ENCODE data around the gene DDC.

The DDC gene

DNA sequence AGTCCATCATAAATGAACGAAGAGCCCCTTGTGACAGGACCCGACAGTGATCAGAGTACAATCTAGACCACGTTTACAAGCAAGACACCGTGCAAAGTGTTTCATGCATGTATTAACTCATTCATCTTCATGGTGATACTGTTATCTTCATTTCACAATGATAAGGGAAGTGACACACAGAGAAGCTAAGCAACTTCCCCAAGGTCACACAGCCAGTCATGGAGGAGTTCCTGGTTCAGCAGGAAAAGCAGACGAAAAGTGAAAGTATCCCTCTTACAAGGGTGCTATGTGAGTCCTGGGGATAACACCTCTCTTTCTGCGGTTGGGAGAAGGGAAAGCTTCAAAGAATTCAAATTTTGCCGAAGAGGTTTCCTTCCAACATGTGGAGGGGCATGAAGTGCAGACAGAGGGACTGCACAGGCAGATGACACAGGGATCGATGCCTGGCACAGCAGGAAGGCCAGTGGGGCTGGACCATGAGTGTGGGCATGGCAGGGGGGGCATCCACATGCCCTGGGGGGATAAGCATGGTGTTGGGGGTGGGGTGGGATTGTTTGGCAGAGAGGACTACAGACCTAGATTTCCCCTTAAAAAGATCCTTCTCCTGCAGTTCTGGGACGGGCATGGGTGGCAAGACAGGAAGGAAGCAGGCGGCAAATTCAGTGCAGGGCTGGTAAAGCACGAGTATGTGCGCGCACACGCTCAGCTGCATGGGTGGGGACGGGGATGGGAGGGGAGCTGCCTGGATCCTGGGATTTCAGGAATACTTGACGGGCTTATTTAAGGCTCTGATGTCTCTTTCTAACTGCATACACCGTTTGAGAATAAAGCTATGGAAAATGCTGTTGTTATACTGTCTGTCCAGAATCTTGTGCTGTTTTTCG lies 33.5 kb upstream of the DDC start:
- no peak overlapping the region for H3K27ac ChIP-seq (ENCODE audit: insufficient read depth, low read length, poor library complexity, severe bottlenecking)
- H3K27me3 ChIP-seq (replicated peaks; ENCODE audit: control insufficient read depth, insufficient read depth, low read length, poor library complexity, severe bottlenecking), result no peaks in the 10 kb centered on the region
- no peaks in the 10 kb centered on the region for H3K4me1 ChIP-seq (ENCODE audit: control insufficient read depth, insufficient read depth, low read length, poor library complexity, severe bottlenecking)
- H3K9me3 ChIP-seq (ENCODE audit: control insufficient read depth, low read length), result no peaks in the 10 kb centered on the region
- no peak for DNase-seq
- no peaks in the 10 kb centered on the region for H3K36me3 ChIP-seq (ENCODE audit: control insufficient read depth, insufficient read depth, low read length)
- H3K4me3 ChIP-seq (ENCODE audit: insufficient read depth, low read depth, low read length, poor library complexity, severe bottlenecking), result no peak overlapping the region

DNA sequence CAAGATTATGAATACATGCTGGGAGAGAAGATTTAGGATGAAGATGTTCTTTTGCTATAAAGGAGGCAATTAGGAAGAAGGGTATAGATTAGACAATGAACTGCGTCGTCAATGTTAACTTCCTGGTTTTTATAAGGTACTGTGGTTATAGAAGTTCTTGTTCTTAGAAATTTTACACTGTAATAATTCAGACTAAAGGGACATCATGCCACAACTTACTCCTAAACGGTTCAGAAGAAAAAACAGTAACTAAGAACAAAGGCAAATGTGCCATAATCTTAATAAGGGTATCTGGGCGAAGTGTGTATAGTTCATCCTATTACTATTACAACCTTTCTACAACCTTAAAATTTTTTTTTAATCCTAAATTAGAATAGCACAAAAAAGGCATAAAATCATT lies 31.3 kb upstream of the DDC start:
- no peak for DNase-seq
- Histone ChIP-seq H3K27ac (ENCODE audit: insufficient read depth, low read length, poor library complexity, severe bottlenecking) (no peak overlapping the region), H3K4me1 (ENCODE audit: control insufficient read depth, insufficient read depth, low read length, poor library complexity, severe bottlenecking) (no peaks in the 10 kb centered on the region), H3K9me3 (ENCODE audit: control insufficient read depth, low read length) (no peaks in the 10 kb centered on the region), H3K4me3 (ENCODE audit: insufficient read depth, low read depth, low read length, poor library complexity, severe bottlenecking) (no peak overlapping the region), H3K27me3 (replicated peaks; ENCODE audit: control insufficient read depth, insufficient read depth, low read length, poor library complexity, severe bottlenecking) (no peaks in the 10 kb centered on the region), H3K36me3 (ENCODE audit: control insufficient read depth, insufficient read depth, low read length) (no peaks in the 10 kb centered on the region)

DNA sequence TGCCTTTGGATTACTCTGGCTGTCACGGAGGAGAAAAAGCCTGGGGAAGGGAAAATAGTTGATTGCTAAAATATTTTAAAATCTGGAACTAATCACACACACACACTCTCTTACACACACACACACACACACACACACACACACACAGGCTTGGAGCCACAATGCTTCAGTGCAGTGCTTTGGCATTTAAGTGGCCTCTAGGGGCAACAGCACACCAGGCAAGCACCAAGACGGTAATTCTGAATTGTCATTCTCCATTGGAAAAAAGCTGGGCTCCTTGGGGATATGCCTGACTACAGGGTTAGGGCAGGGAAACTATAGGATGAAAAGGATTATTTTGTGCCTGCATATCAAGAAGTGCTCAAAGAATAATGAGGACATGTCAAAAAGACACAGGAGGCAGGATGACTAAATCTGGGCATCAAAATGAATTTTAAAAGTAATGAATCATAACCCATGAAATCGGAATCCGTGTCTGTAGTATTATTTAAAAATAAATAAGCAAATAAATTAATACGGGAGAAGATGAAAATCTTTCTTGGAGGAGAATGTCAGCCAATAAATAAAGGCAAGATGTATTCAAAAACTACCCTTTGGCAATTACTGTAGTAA lies 30.4 kb upstream of the DDC start:
- H3K36me3 ChIP-seq (ENCODE audit: control insufficient read depth, insufficient read depth, low read length), result no peaks in the 10 kb centered on the region
- H3K4me1 ChIP-seq (ENCODE audit: control insufficient read depth, insufficient read depth, low read length, poor library complexity, severe bottlenecking), result no peaks in the 10 kb centered on the region
- H3K4me3 ChIP-seq (ENCODE audit: insufficient read depth, low read depth, low read length, poor library complexity, severe bottlenecking), result no peak overlapping the region
- DNase-seq, result no peak
- H3K27ac ChIP-seq (ENCODE audit: insufficient read depth, low read length, poor library complexity, severe bottlenecking), result no peak overlapping the region
- H3K27me3 ChIP-seq (replicated peaks; ENCODE audit: control insufficient read depth, insufficient read depth, low read length, poor library complexity, severe bottlenecking), result no peaks in the 10 kb centered on the region
- no peaks in the 10 kb centered on the region for H3K9me3 ChIP-seq (ENCODE audit: control insufficient read depth, low read length)

DNA sequence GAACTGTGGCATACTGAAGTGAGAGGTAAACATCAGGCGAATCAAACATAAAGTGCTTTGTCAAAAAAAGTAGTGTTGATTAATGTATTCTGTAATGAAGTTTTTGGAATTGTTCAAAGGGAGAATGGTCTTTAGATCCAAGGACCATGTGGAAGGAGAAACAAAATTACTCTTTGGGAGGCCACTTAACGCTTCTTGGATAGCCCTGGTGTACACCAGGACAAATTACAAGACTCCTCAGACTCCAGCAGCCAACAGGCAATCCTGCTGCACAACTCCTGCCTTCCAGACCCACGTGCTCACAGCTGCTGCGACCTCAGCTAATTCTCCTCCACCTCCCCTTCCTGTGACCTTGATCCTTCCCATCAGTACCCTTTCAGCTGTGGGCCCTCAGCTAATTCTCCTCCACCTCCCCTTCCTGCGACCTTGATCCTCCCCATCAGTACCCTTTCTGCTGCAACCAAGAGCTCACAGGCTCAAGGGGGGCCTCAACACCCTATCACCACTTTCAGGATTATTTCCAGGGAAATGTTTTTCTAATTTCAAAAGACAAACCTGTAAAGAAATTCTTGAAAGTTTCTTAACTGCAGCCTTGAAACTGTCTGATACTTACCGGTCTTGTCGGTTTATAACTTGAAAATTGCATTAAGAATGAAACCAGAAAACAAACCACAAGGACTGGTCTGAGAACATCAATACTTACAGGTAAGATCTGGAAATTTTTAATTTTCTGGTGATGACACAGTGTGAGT lies 29.7 kb upstream of the DDC start:
- DNase-seq, result no peak
- Histone ChIP-seq H3K27ac (ENCODE audit: insufficient read depth, low read length, poor library complexity, severe bottlenecking) (no peak overlapping the region), H3K9me3 (ENCODE audit: control insufficient read depth, low read length) (no peaks in the 10 kb centered on the region), H3K4me1 (ENCODE audit: control insufficient read depth, insufficient read depth, low read length, poor library complexity, severe bottlenecking) (no peaks in the 10 kb centered on the region), H3K4me3 (ENCODE audit: insufficient read depth, low read depth, low read length, poor library complexity, severe bottlenecking) (no peak overlapping the region), H3K36me3 (ENCODE audit: control insufficient read depth, insufficient read depth, low read length) (no peaks in the 10 kb centered on the region), H3K27me3 (replicated peaks; ENCODE audit: control insufficient read depth, insufficient read depth, low read length, poor library complexity, severe bottlenecking) (no peaks in the 10 kb centered on the region)

DNA sequence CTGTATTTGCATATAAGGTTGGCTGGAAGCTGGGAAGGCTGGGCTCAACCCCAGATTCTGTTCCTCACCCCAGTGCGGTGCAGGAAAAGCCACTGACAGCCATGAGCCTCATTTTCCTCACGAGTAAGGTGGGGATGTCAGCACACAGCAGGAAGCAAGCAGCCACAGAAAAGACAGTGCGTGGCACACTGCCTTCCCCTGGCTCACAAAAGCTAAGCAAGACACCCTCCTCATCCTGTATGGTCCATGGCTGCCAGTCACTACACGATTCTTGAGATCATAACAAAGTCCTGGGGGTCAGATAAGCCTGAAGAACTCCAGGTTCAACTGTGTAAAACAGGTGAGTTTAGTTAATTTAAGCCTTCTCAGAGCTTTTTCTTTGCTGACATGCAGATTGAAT lies 28.9 kb upstream of the DDC start:
- Histone ChIP-seq H3K4me3 (ENCODE audit: insufficient read depth, low read depth, low read length, poor library complexity, severe bottlenecking) (no peak overlapping the region), H3K4me1 (ENCODE audit: control insufficient read depth, insufficient read depth, low read length, poor library complexity, severe bottlenecking) (no peaks in the 10 kb centered on the region), H3K27ac (ENCODE audit: insufficient read depth, low read length, poor library complexity, severe bottlenecking) (no peak overlapping the region), H3K36me3 (ENCODE audit: control insufficient read depth, insufficient read depth, low read length) (no peaks in the 10 kb centered on the region), H3K27me3 (replicated peaks; ENCODE audit: control insufficient read depth, insufficient read depth, low read length, poor library complexity, severe bottlenecking) (no peaks in the 10 kb centered on the region), H3K9me3 (ENCODE audit: control insufficient read depth, low read length) (no peaks in the 10 kb centered on the region)
- no peak for DNase-seq

DNA sequence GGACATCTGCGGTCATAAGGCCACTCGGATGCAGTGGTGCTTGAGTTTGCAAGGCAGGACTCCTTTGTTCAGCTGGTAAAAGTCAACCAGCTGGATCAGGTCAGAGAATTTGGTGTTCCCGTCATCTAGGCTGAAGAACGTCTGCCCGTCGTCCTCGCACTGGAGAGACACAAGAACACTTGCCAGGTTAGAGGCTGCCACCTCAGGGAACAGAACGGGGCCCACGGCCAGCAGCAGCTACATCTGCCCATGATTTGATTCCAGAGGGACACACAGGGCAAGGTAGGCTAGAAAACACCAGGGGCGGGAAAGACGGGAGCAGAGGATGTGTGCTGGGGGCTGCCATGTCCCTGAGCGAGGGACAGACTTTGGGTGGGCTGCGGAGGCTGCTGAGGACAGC lies 27.7 kb upstream of the DDC start:
- Histone ChIP-seq H3K27ac (ENCODE audit: insufficient read depth, low read length, poor library complexity, severe bottlenecking) (no peak overlapping the region), H3K4me1 (ENCODE audit: control insufficient read depth, insufficient read depth, low read length, poor library complexity, severe bottlenecking) (no peaks in the 10 kb centered on the region), H3K4me3 (ENCODE audit: insufficient read depth, low read depth, low read length, poor library complexity, severe bottlenecking) (no peak overlapping the region), H3K36me3 (ENCODE audit: control insufficient read depth, insufficient read depth, low read length) (no peaks in the 10 kb centered on the region), H3K27me3 (replicated peaks; ENCODE audit: control insufficient read depth, insufficient read depth, low read length, poor library complexity, severe bottlenecking) (no peaks in the 10 kb centered on the region), H3K9me3 (ENCODE audit: control insufficient read depth, low read length) (no peaks in the 10 kb centered on the region)
- DNase-seq, result no peak

DNA sequence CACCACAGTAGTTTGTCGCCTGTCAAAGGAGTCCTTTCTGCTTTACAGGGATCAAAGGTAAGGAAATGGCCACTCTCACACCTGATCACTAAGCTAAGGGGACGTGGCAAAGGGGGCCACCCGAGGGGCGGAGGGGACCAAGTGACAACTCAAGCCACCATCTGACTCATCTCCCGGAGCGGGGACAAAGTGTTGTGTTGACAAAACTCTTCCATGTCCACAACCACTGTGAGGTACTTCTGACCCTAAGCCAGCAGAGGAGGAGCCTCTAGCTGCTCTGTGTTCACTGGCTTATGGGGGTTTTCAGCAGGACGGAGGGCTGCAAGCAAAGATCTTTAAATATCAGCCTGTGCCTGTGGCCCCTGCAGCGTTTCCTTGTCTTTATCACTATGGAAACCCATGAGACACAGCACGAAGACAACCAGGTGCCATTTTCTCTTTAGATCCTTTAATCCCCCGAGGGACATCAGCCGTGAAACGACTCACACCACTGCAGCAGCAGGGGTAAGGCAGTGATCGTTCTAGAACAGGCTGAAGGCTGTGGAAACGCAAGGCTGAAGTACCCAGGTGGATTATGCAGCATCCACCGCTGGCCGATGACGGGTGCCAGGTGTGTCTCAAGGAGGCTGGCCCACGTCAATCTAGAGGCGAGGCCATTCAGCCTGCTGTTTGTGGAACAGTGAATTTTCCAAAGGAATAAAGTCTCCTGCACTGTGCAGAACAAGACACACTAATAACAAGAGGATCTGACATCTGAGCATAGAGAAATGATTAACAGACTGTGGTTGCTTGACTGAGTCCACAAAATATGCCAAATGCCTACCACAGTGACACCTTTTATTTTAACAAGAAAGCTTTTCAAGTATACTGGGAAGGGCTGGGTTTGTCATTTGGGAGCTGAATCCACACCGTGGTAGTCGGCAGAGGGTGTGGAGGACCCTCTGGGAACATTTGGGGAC lies 26.6 kb upstream of the DDC start:
- no peak for DNase-seq
- no peaks in the 10 kb centered on the region for H3K27me3 ChIP-seq (replicated peaks; ENCODE audit: control insufficient read depth, insufficient read depth, low read length, poor library complexity, severe bottlenecking)
- H3K27ac ChIP-seq (ENCODE audit: insufficient read depth, low read length, poor library complexity, severe bottlenecking), result no peak overlapping the region
- no peaks in the 10 kb centered on the region for H3K4me1 ChIP-seq (ENCODE audit: control insufficient read depth, insufficient read depth, low read length, poor library complexity, severe bottlenecking)
- H3K4me3 ChIP-seq (ENCODE audit: insufficient read depth, low read depth, low read length, poor library complexity, severe bottlenecking), result no peak overlapping the region
- no peaks in the 10 kb centered on the region for H3K36me3 ChIP-seq (ENCODE audit: control insufficient read depth, insufficient read depth, low read length)
- H3K9me3 ChIP-seq (ENCODE audit: control insufficient read depth, low read length), result no peaks in the 10 kb centered on the region

DNA sequence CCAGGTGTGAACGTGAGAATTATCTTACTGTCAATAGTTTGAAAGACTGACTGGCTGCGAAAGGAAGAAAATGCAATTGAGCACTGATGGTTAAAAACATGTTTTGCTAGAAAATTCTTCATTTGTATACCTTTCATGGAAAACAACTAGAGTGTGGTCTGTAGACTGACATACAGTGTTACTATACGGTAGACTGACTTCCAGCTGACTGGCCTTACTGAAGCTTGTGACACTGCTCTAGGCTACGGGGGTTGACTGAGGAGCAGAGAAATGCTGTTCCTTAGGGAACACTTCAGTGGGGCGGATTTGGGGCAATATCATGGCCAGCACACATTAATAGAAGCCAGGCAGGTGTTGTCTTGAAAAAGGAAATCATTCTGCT lies 25.9 kb upstream of the DDC start:
- DNase-seq, result no peak
- Histone ChIP-seq H3K36me3 (ENCODE audit: control insufficient read depth, insufficient read depth, low read length) (no peaks in the 10 kb centered on the region), H3K4me1 (ENCODE audit: control insufficient read depth, insufficient read depth, low read length, poor library complexity, severe bottlenecking) (no peaks in the 10 kb centered on the region), H3K4me3 (ENCODE audit: insufficient read depth, low read depth, low read length, poor library complexity, severe bottlenecking) (no peak overlapping the region), H3K9me3 (ENCODE audit: control insufficient read depth, low read length) (no peaks in the 10 kb centered on the region), H3K27ac (ENCODE audit: insufficient read depth, low read length, poor library complexity, severe bottlenecking) (no peak overlapping the region), H3K27me3 (replicated peaks; ENCODE audit: control insufficient read depth, insufficient read depth, low read length, poor library complexity, severe bottlenecking) (no peaks in the 10 kb centered on the region)

DNA sequence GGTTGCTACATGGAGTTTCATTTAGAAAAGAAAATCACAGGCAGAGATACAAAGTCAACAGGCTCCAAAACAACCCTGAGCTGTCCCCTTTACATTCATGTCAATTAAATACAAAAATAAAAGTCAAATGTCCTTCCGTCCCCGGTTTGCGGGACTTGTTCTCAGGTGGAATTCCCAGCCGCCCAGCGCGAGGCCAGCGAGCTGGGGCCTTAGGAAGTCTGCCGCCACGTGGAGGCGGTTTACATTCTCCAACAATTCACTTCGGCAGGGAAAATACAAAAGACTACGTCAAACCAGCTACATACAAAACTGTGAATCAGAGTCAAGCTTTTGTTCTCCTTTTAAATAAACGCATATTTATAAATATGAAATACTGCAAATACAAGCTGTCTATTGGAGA lies 25.3 kb upstream of the DDC start:
- H3K36me3 ChIP-seq (ENCODE audit: control insufficient read depth, insufficient read depth, low read length), result no peaks in the 10 kb centered on the region
- H3K4me1 ChIP-seq (ENCODE audit: control insufficient read depth, insufficient read depth, low read length, poor library complexity, severe bottlenecking), result no peaks in the 10 kb centered on the region
- H3K4me3 ChIP-seq (ENCODE audit: insufficient read depth, low read depth, low read length, poor library complexity, severe bottlenecking), result no peak overlapping the region
- H3K9me3 ChIP-seq (ENCODE audit: control insufficient read depth, low read length), result no peaks in the 10 kb centered on the region
- no peak for DNase-seq
- H3K27me3 ChIP-seq (replicated peaks; ENCODE audit: control insufficient read depth, insufficient read depth, low read length, poor library complexity, severe bottlenecking), result no peaks in the 10 kb centered on the region
- no peak overlapping the region for H3K27ac ChIP-seq (ENCODE audit: insufficient read depth, low read length, poor library complexity, severe bottlenecking)

Data from effector memory CD4-positive, alpha-beta T cell (primary cell).